H1 (cell line): ENCODE results near the gene TNIP1. TPM values are rescaled to one million over a fixed set of nuclear protein-coding genes. Genes with fewer than 3 reads are reported as not detected.

Source experiments
- CTCF ChIA-PET: fragments of 300-600 bp; sonication (Branson Sonifier 250); formaldehyde crosslinking; loops from one replicate; lab custom pipeline; 2021; ENCODE audit not compliant: partially characterized antibody; lab: Charles Lee
- POLR2A ChIA-PET: fragments of 300-600 bp; sonication (Branson Sonifier 250); formaldehyde crosslinking; loops from one replicate; lab custom pipeline; 2021; ENCODE audit warnings: inconsistent platforms; ENCODE audit not compliant: partially characterized antibody; lab: Charles Lee
- DNase-seq, 2 experiments: peaks; one replicate each; pipeline versions ENCODE4 v3.0.0 to v3.0.0-alpha.2; 2010 to 2022; ENCODE audit warnings: low spot score in 2 of 2, low read depth in 1 of 2, mixed read lengths in 1 of 2
- FAIRE-seq: peaks from 2 replicates; lab custom pipeline; 2011; peaks lifted over from hg19 to GRCh38; lab: Jason Lieb, UNC
- H2AFZ ChIP-seq: 2 replicates; pipeline ENCODE4 v1.8.1; 2012; ENCODE audit warnings: low read length, inconsistent platforms
- H2AK5ac ChIP-seq: 2 replicates; pipeline ENCODE4 v1.6.1; 2013; ENCODE audit warnings: low read depth, low read length
- H2BK120ac ChIP-seq: replicated peaks from 2 replicates; pipeline ENCODE3; 2013; ENCODE audit warnings: low read depth, low read length, inconsistent platforms
- H2BK12ac ChIP-seq: 2 replicates; pipeline ENCODE4 v1.6.1; 2013; ENCODE audit warnings: low read depth, low read length
- H2BK15ac ChIP-seq: 2 replicates; pipeline ENCODE4 v1.6.1; 2013; ENCODE audit warnings: low read length
- H2BK20ac ChIP-seq: 2 replicates; pipeline ENCODE4 v1.6.1; 2013; ENCODE audit warnings: low read length
- H2BK5ac ChIP-seq: 2 replicates; pipeline ENCODE4 v1.6.1; 2013; ENCODE audit warnings: low read depth, low read length
- H3K14ac ChIP-seq: 2 replicates; pipeline ENCODE4 v1.6.1; 2013; ENCODE audit warnings: inconsistent platforms; ENCODE audit not compliant: insufficient read length
- H3K18ac ChIP-seq: 2 replicates; pipeline ENCODE4 v1.6.1; 2013; ENCODE audit warnings: low read length; ENCODE audit errors: extremely low read depth
- H3K23ac ChIP-seq: 2 replicates; pipeline ENCODE4 v1.6.1; 2013; ENCODE audit warnings: inconsistent platforms; ENCODE audit not compliant: insufficient read length
- H3K23me2 ChIP-seq: 2 replicates; pipeline ENCODE4 v1.6.1; 2013; ENCODE audit warnings: low read depth, low read length
- H3K27ac ChIP-seq: 2 replicates; pipeline ENCODE4 v1.6.1; 2011; ENCODE audit warnings: low read depth, low read length, inconsistent platforms
- H3K27me3 ChIP-seq, 4 experiments: replicated peaks in 1 of 4; 1 replicate in 1 of 4; 2 replicates in 3 of 4; pipeline versions ENCODE4 v1.6.1 to v1.8.1; 2011 to 2013; ENCODE audit warnings: low read length in 3 of 4, mild to moderate bottlenecking in 3 of 4, inconsistent platforms in 2 of 4, mixed read lengths in 2 of 4, moderate library complexity in 1 of 4; ENCODE audit not compliant: control insufficient read depth in 3 of 4, insufficient read depth in 3 of 4; ENCODE audit errors: extremely low read depth in 1 of 4
- H3K36me3 ChIP-seq, 4 experiments: 2 replicates each; pipeline versions ENCODE4 v1.6.1 to v1.8.1; 2011 to 2013; ENCODE audit warnings: mild to moderate bottlenecking in 4 of 4, low read length in 3 of 4, moderate library complexity in 2 of 4, control low read depth in 1 of 4, inconsistent platforms in 1 of 4; ENCODE audit not compliant: insufficient read depth in 4 of 4, control insufficient read depth in 2 of 4
- H3K4ac ChIP-seq: replicated peaks from 2 replicates; pipeline ENCODE3; 2013; ENCODE audit warnings: low read length, low read depth, mixed read lengths, inconsistent platforms; ENCODE audit not compliant: insufficient read length
- H3K4me1 ChIP-seq, 4 experiments: replicated peaks in 1 of 4; 1 replicate in 1 of 4; 2 replicates in 3 of 4; pipeline versions ENCODE4 v1.6.1 to v1.8.1; 2011 to 2013; ENCODE audit warnings: low read length in 3 of 4, inconsistent platforms in 2 of 4, mixed read lengths in 1 of 4; ENCODE audit not compliant: insufficient read depth in 4 of 4, control insufficient read depth in 3 of 4
- H3K4me2 ChIP-seq, 2 experiments: 2 replicates each; pipeline versions ENCODE4 v1.6.1 to v1.8.1; 2011 to 2013; ENCODE audit warnings: low read depth in 2 of 2, low read length in 2 of 2, control low read depth in 1 of 2, inconsistent platforms in 1 of 2, mild to moderate bottlenecking in 1 of 2; ENCODE audit not compliant: insufficient read depth in 1 of 2
- H3K4me3 ChIP-seq, 4 experiments: fragments of 200-600, 300-600 bp in 1 of 4; sonication (generic), shearing (Covaris generic), sonication (Bioruptor Twin) in 1 of 4; 2 replicates each; pipeline versions ENCODE4 v1.5.1 to v1.8.1; 2011 to 2016; ENCODE audit warnings: low read length in 4 of 4, low read depth in 3 of 4, control low read depth in 2 of 4, inconsistent platforms in 2 of 4, mild to moderate bottlenecking in 2 of 4, mixed read lengths in 1 of 4, moderate library complexity in 1 of 4; ENCODE audit not compliant: insufficient read depth in 2 of 4; ENCODE audit errors: extremely low read depth in 1 of 4
- H3K56ac ChIP-seq: replicated peaks from 2 replicates; pipeline ENCODE3; 2013; ENCODE audit warnings: low read depth, mild to moderate bottlenecking, mixed read lengths, low read length, inconsistent platforms; ENCODE audit not compliant: insufficient read length
- H3K79me1 ChIP-seq: 2 replicates; pipeline ENCODE4 v1.6.1; 2013; ENCODE audit warnings: low read depth, low read length, control low read depth
- H3K79me2 ChIP-seq, 2 experiments: 2 replicates each; pipeline versions ENCODE4 v1.6.1 to v1.8.1; 2012 to 2013; ENCODE audit warnings: low read length in 2 of 2, mild to moderate bottlenecking in 2 of 2, inconsistent platforms in 1 of 2; ENCODE audit not compliant: insufficient read depth in 2 of 2, control insufficient read depth in 1 of 2
- H3K9ac ChIP-seq, 4 experiments: replicated peaks in 1 of 4; 1 replicate in 1 of 4; 2 replicates in 3 of 4; pipeline versions ENCODE4 v1.6.1 to v1.8.1; 2011 to 2013; ENCODE audit warnings: low read depth in 3 of 4, low read length in 3 of 4, control low read depth in 2 of 4, mild to moderate bottlenecking in 2 of 4, moderate library complexity in 2 of 4, inconsistent platforms in 1 of 4; ENCODE audit errors: extremely low read depth in 1 of 4
- H3K9me3 ChIP-seq, 2 experiments: 2 replicates each; pipeline versions ENCODE4 v1.6.1 to v1.8.1; 2012 to 2013; ENCODE audit warnings: mild to moderate bottlenecking in 2 of 2, moderate library complexity in 2 of 2, control low read depth in 1 of 2, inconsistent platforms in 1 of 2, low read depth in 1 of 2, low read length in 1 of 2, mixed read lengths in 1 of 2; ENCODE audit not compliant: insufficient read depth in 2 of 2
- H4K20me1 ChIP-seq, 2 experiments: replicated peaks in 1 of 2; 2 replicates each; pipeline versions ENCODE3 to v1.8.1; 2011 to 2013; ENCODE audit warnings: inconsistent platforms in 2 of 2, low read length in 2 of 2, mild to moderate bottlenecking in 1 of 2; ENCODE audit not compliant: insufficient read depth in 2 of 2, control insufficient read depth in 1 of 2
- H4K5ac ChIP-seq: 2 replicates; pipeline ENCODE4 v1.6.1; 2013; ENCODE audit warnings: low read length, low read depth, mixed read lengths, inconsistent platforms; ENCODE audit not compliant: insufficient read length
- H4K8ac ChIP-seq: 2 replicates; pipeline ENCODE4 v1.8.0; 2013; ENCODE audit warnings: mild to moderate bottlenecking, moderate library complexity, low read length, inconsistent platforms; ENCODE audit not compliant: insufficient read depth; ENCODE audit errors: extremely low read depth
- H4K91ac ChIP-seq: replicated peaks from 2 replicates; pipeline ENCODE3; 2013; ENCODE audit warnings: low read length, mixed read lengths, inconsistent platforms; ENCODE audit not compliant: insufficient read length
- BACH1 ChIP-seq: IDR thresholded peaks from 2 replicates; pipeline ENCODE4 v1.6.1; 2012; ENCODE audit warnings: low read length, improper control_type of control experiment
- CEBPB ChIP-seq: IDR thresholded peaks from 2 replicates; pipeline ENCODE4 v1.6.1; 2012; ENCODE audit warnings: low read depth, low read length
- CHD2 ChIP-seq: IDR thresholded peaks from 2 replicates; pipeline ENCODE4 v1.6.1; 2012; ENCODE audit warnings: low read length, improper control_type of control experiment
- CTBP2 ChIP-seq: IDR thresholded peaks from 2 replicates; pipeline ENCODE4 v1.7.0; 2011; ENCODE audit warnings: borderline replicate concordance, mild to moderate bottlenecking, moderate library complexity, mixed read lengths, low read length; ENCODE audit not compliant: insufficient read depth, insufficient read length
- CTCF ChIP-seq, 3 experiments: IDR thresholded peaks; 1 replicate in 2 of 3; 2 replicates in 1 of 3; pipeline versions ENCODE4 v1.5.1 to v1.6.1; 2011; ENCODE audit warnings: low read length in 3 of 3, mild to moderate bottlenecking in 3 of 3, inconsistent platforms in 2 of 3, low read depth in 1 of 3, moderate library complexity in 1 of 3; ENCODE audit not compliant: insufficient read depth in 1 of 3; ENCODE audit errors: control extremely low read depth in 1 of 3
- GABPA ChIP-seq: IDR thresholded peaks from 2 replicates; pipeline ENCODE4 v1.6.1; 2011; ENCODE audit warnings: mild to moderate bottlenecking, low read length, moderate library complexity, borderline replicate concordance; ENCODE audit not compliant: insufficient read depth
- KDM5A ChIP-seq: fragments of 200-600 bp; IDR thresholded peaks from 2 replicates; pipeline ENCODE4 v1.7.1; 2012; ENCODE audit warnings: mild to moderate bottlenecking, low read length, inconsistent platforms, mixed read lengths
- NRF1 ChIP-seq: IDR thresholded peaks from 2 replicates; pipeline ENCODE4 v1.6.1; 2011; ENCODE audit warnings: mild to moderate bottlenecking, low read depth, low read length, improper control_type of control experiment
- PHF8 ChIP-seq: fragments of 200-600 bp; sonication (generic); conservative IDR thresholded peaks from 2 replicates; pipeline ENCODE4 v1.7.1; 2012; ENCODE audit warnings: low read depth, mild to moderate bottlenecking, inconsistent platforms, low read length, moderate library complexity
- POU5F1 ChIP-seq: IDR thresholded peaks from 2 replicates; pipeline ENCODE4 v1.6.1; 2011; ENCODE audit warnings: low read depth, mild to moderate bottlenecking, low read length, moderate library complexity
- SUZ12 ChIP-seq: fragments of 200-600 bp; sonication (generic); IDR thresholded peaks from 2 replicates; pipeline ENCODE4 v1.6.1; 2012; ENCODE audit warnings: mild to moderate bottlenecking, inconsistent platforms, low read length, moderate library complexity, mixed read lengths
- TEAD4 ChIP-seq: IDR thresholded peaks from 2 replicates; pipeline ENCODE4 v1.6.1; 2012; ENCODE audit warnings: low read depth, low read length, inconsistent platforms, mixed read lengths
- WGBS, 2 experiments: shearing (Covaris generic) in 1 of 2; methylation state at CpG; one replicate each; pipeline versions ENCODE4 v1.1.6 to v1.1.7; 2013 to 2015; ENCODE audit warnings: low lambda C conversion rate in 2 of 2, mixed read lengths in 2 of 2, inconsistent platforms in 1 of 2, low coverage in 1 of 2, missing lambda C conversion rate in 1 of 2; ENCODE audit not compliant: insufficient replicate concordance in 2 of 2, insufficient coverage in 1 of 2, insufficient read length in 1 of 2; ENCODE audit errors: extremely low coverage in 1 of 2, missing lambda C conversion rate in 1 of 2; 5-methylcytosine and 5-hydroxymethylcytosine counted together
- polyA plus RNA-seq, 7 experiments: library from polyadenylated mRNA; depleted of rRNA in 3 of 7; stranded (reverse) in 5 of 7; unstranded in 2 of 7; fragments of >200 nt in 5 of 7; fragments of 200-250 nt in 2 of 7; gene quantifications; 1 replicate in 5 of 7; 2 replicates in 1 of 7; 4 replicates in 1 of 7; pipeline versions ENCODE4 v1.2.1 to v1.2.3, GENCODE V29; 2011 to 2013; ENCODE audit warnings: missing spikeins in 2 of 7, mixed read lengths in 2 of 7
- total RNA-seq: library from RNA; stranded (reverse); fragmentation: NEBNext Ultra II Directional; extraction: Animal tissue kit (Norgen Biotek cat#: 25700); gene quantifications from 2 replicates; pipeline ENCODE4 v1.2.1, GENCODE V29; 2021

The TNIP1 gene
- total and polyA plus RNA-seq, 2 of the 8 experiments (the other 6 are each of a cell fraction or from before 2014, with no cell fraction given): 14.2 to 31.9 TPM

GRCh38 chr5:151023651-151024050, 57.2 kb downstream of the TNIP1 start:
- Histone ChIP-seq H2BK20ac (no peak overlapping the region), H3K9ac (no peak overlapping the region), H2AFZ (no peak overlapping the region), H3K23ac (no peak overlapping the region), H3K79me2 (no peaks in the 10 kb centered on the region), H4K5ac (no peak overlapping the region), H3K4me2 (no peak overlapping the region), H3K23me2 (peaks cover 8% of the 10 kb centered on the region; the same call in 1 of the 2 replicates), H2BK120ac (no peak overlapping the region), H3K79me1 (no peaks in the 10 kb centered on the region; the same call in 1 of the 2 replicates), H2BK12ac (no peak overlapping the region), H4K8ac (no peak overlapping the region), H3K4ac (no peak overlapping the region), H2BK15ac (no peak overlapping the region), H4K20me1 (peaks cover 0 to 3% of the 10 kb centered on the region in 2 experiments), H2BK5ac (no peak overlapping the region), H3K27ac (no peak overlapping the region), H4K91ac (no peak overlapping the region), H3K4me3 (no peak overlapping the region), H3K18ac (no peak overlapping the region), H3K4me1 (peaks cover 0 to 1% (median 0%) of the 10 kb centered on the region in 4 experiments; a peak in 1 of 7 replicates), H3K9me3 (no peaks in the 10 kb centered on the region), H3K56ac (no peak overlapping the region), H3K14ac (no peak overlapping the region), H3K27me3 (peaks cover 0 to 8% (median 5%) of the 10 kb centered on the region in 4 experiments; a peak in 6 of 7 replicates), H2AK5ac (no peak overlapping the region), H3K36me3 (peaks cover 0 to 3% (median 0%) of the 10 kb centered on the region in 4 experiments; a peak in 2 of 8 replicates)
- WGBS, 2 experiments: 91% methylated on average over 8 of the region's 8 CpGs; no CpG with 5 or more reads in 1 of the 2 experiments
- POLR2A ChIA-PET: no interaction called here
- FAIRE-seq (no peak), DNase-seq (no peak)
- CTCF ChIA-PET: interaction anchor here (1.6 to 5.2 kb wide), 2 partner anchors 12 to 25 kb away, joined by 3 to 25 read pairs; no protein-coding TSS in a partner anchor
- TF ChIP-seq NRF1: no peak
- no peak for TF ChIP-seq GABPA
- no peak for TF ChIP-seq POU5F1
- no peak for TF ChIP-seq CTCF (IDR thresholded peaks at IDR 0.05; ENCODE audit: control extremely low read depth in 1 of 3, insufficient read depth in 1 of 3, low read depth in 1 of 3, low read length in 3 of 3)
- no peak for TF ChIP-seq CEBPB
- TF ChIP-seq CHD2: no peak
- no peak for TF ChIP-seq CTBP2
- TF ChIP-seq TEAD4: no peak
- no peak for TF ChIP-seq PHF8
- no peak for TF ChIP-seq BACH1
- TF ChIP-seq KDM5A: no peak
- no peak for TF ChIP-seq SUZ12
